HepG2 (cell line): ENCODE data around the gene ZNF507. TPM values are rescaled to one million over a fixed set of nuclear protein-coding genes. Genes with fewer than 3 reads are reported as not detected.

ENCODE experiments used
- ATAC-seq: fragments of 200-7000 bp; cut with Tn5 transposase; 3 replicates; pipeline ENCODE4 v1.9.1; 2020; ENCODE audit warnings: mild to moderate bottlenecking, moderate library complexity
- BruUV-seq: library from RNA; stranded (reverse); fragments of 400-500 nt; replicated peaks from 2 replicates; lab custom pipeline; 2021; lab: Mats Ljungman, UMichigan
- CTCF ChIA-PET: fragments of 300-600 bp; formaldehyde crosslinking; extraction: SDS; loops from one replicate; lab custom pipeline; 2021; ENCODE audit warnings: low total read pairs, inconsistent platforms, low intra/inter-chr PET ratio; lab: Yijun Ruan, JAX
- POLR2A ChIA-PET: fragments of 350-600 bp; sonication (Branson Sonifier 250); formaldehyde crosslinking; loops from one replicate; lab custom pipeline; 2020; ENCODE audit warnings: antibody characterized with exemption, inconsistent platforms; lab: Yijun Ruan, JAX
- DNase-seq: peaks from one replicate; pipeline ENCODE4 v3.0.0-alpha.2; 2015; ENCODE audit warnings: low spot score
- FAIRE-seq: peaks from 3 replicates; lab custom pipeline; 2011; peaks lifted over from hg19 to GRCh38; lab: Jason Lieb, UNC
- H2AFZ ChIP-seq: one replicate; pipeline ENCODE4 v1.6.1; 2011; ENCODE audit warnings: low read length, inconsistent platforms
- H3K27ac ChIP-seq: fragments of 300-600 bp; 3 replicates; pipeline ENCODE4 v1.8.0; 2011; ENCODE audit warnings: mixed run types, mild to moderate bottlenecking, mixed read lengths, low read length, inconsistent platforms; ENCODE audit not compliant: insufficient read depth; ENCODE audit errors: extremely low read length
- H3K27me3 ChIP-seq, 2 experiments: fragments of 200-600 bp in 1 of 2; 2 replicates in 1 of 2; 3 replicates in 1 of 2; pipeline versions ENCODE4 v1.6.0 to v1.8.0; 2011; ENCODE audit warnings: low read length in 2 of 2, mild to moderate bottlenecking in 2 of 2, moderate library complexity in 2 of 2, inconsistent platforms in 1 of 2; ENCODE audit not compliant: insufficient read depth in 2 of 2, control insufficient read depth in 1 of 2
- H3K36me3 ChIP-seq, 2 experiments: fragments of 200-600 bp in 1 of 2; replicated peaks in 1 of 2; 2 replicates in 1 of 2; 3 replicates in 1 of 2; pipeline versions ENCODE4 v1.5.1 to v1.8.0; 2011; ENCODE audit warnings: low read length in 2 of 2, inconsistent platforms in 1 of 2; ENCODE audit not compliant: insufficient read depth in 2 of 2, control insufficient read depth in 1 of 2
- H3K4me1 ChIP-seq: 2 replicates; pipeline ENCODE4 v1.5.1; 2012; ENCODE audit warnings: low read length, inconsistent platforms; ENCODE audit not compliant: insufficient read depth
- H3K4me2 ChIP-seq: 2 replicates; pipeline ENCODE4 v1.6.0; 2011; ENCODE audit warnings: low read depth, low read length, inconsistent platforms
- H3K4me3 ChIP-seq, 3 experiments: fragments of 200-600 bp in 1 of 3; sonication (generic), shearing (Covaris generic) in 1 of 3; replicated peaks in 1 of 3; 2 replicates each; pipeline ENCODE4 v1.5.1; 2011 to 2016; ENCODE audit warnings: low read length in 3 of 3, inconsistent platforms in 2 of 3, low read depth in 2 of 3, mild to moderate bottlenecking in 2 of 3, control low read depth in 1 of 3, mixed read lengths in 1 of 3; ENCODE audit not compliant: insufficient read depth in 1 of 3
- H3K79me2 ChIP-seq: one replicate; pipeline ENCODE4 v1.6.1; 2011; ENCODE audit warnings: low read length, inconsistent platforms; ENCODE audit not compliant: insufficient read depth
- H3K9ac ChIP-seq: 2 replicates; pipeline ENCODE4 v1.6.0; 2011; ENCODE audit warnings: mild to moderate bottlenecking, low read depth, low read length, inconsistent platforms; ENCODE audit not compliant: insufficient read depth
- H3K9me3 ChIP-seq: 2 replicates; pipeline ENCODE4 v1.5.1; 2012; ENCODE audit warnings: mild to moderate bottlenecking, low read length
- H4K20me1 ChIP-seq: 2 replicates; pipeline ENCODE4 v1.6.0; 2011; ENCODE audit warnings: inconsistent platforms, mild to moderate bottlenecking, low read length, moderate library complexity; ENCODE audit not compliant: insufficient read depth
- FOSL2 ChIP-seq: sonication (generic); formaldehyde crosslinking; IDR thresholded peaks from 2 replicates; pipeline ENCODE4 v1.4.0; 2020; ENCODE audit warnings: missing genetic modification reagents
- JARID2 ChIP-seq: sonication (generic); formaldehyde crosslinking; IDR thresholded peaks from 2 replicates; pipeline ENCODE4 v1.8.1; 2023; ENCODE audit warnings: missing genetic modification reagents, inconsistent platforms; ENCODE audit not compliant: insufficient replicate concordance
- KAT2B ChIP-seq: fragments of 150-350 bp; IDR thresholded peaks from 2 replicates; pipeline ENCODE4 v1.6.1; 2014; ENCODE audit warnings: low read depth, low read length, borderline replicate concordance
- KDM4B ChIP-seq: sonication (generic); formaldehyde crosslinking; IDR thresholded peaks from 2 replicates; pipeline ENCODE4 v1.4.0; 2020; ENCODE audit warnings: missing genetic modification reagents
- WGBS: methylation state at CpG from one replicate; pipeline ENCODE4 v1.1.6; 2017; ENCODE audit warnings: low lambda C conversion rate; 5-methylcytosine and 5-hydroxymethylcytosine counted together
- in situ Hi-C: cut with HindIII; loops from 2 replicates; pipeline ENCODE4 v1.10.0; 2017; ENCODE audit warnings: low pct_unique_long_range_greater_than_20kb; ENCODE audit not compliant: extremely low pct_ligation_motif_present
- intact Hi-C: fragments of 100-400 bp; cut with micrococcal nuclease; formaldehyde crosslinking; loops from one replicate; pipeline ENCODE4 v1.10.0; 2022; ENCODE audit not compliant: unreplicated experiment
- polyA plus RNA-seq, 8 experiments: library from polyadenylated mRNA; depleted of rRNA in 3 of 8; stranded (reverse) in 7 of 8; unstranded in 1 of 8; fragments of >200 nt; fragmentation: Illumina TruSeq in 4 of 8; extraction: Trizol in 4 of 8; gene quantifications; 2 replicates each; pipeline versions ENCODE4 v1.2.1 to v1.2.3, GENCODE V29; 2011 to 2016; ENCODE audit warnings: low read depth in 4 of 8, missing spikeins in 1 of 8, mixed read lengths in 1 of 8; ENCODE audit not compliant: insufficient read depth in 1 of 8
- total RNA-seq, 5 experiments: library from RNA; depleted of rRNA; stranded (reverse); fragments of >200 nt; fragmentation: Illumina TruSeq; extraction: Trizol; gene quantifications; 2 replicates each; pipeline ENCODE4 v1.2.3, GENCODE V29; 2016; ENCODE audit warnings: low read depth in 1 of 5
- TF ChIP-seq, protein P1 (sequence below): sonication (generic); formaldehyde crosslinking; IDR thresholded peaks from 2 replicates; pipeline ENCODE4 v1.5.0; 2020; ENCODE audit warnings: mild to moderate bottlenecking, missing genetic modification reagents, moderate library complexity
- TF ChIP-seq, protein P2 (sequence below): sonication (generic); formaldehyde crosslinking; IDR thresholded peaks from 2 replicates; pipeline ENCODE4 v1.4.0; 2020; ENCODE audit warnings: missing genetic modification reagents

The ZNF507 gene
- total and polyA plus RNA-seq, 2 of the 13 experiments (the other 11 are each of a cell fraction or from before 2014, with no cell fraction given), result 7.3 to 10.9 TPM

DNA sequence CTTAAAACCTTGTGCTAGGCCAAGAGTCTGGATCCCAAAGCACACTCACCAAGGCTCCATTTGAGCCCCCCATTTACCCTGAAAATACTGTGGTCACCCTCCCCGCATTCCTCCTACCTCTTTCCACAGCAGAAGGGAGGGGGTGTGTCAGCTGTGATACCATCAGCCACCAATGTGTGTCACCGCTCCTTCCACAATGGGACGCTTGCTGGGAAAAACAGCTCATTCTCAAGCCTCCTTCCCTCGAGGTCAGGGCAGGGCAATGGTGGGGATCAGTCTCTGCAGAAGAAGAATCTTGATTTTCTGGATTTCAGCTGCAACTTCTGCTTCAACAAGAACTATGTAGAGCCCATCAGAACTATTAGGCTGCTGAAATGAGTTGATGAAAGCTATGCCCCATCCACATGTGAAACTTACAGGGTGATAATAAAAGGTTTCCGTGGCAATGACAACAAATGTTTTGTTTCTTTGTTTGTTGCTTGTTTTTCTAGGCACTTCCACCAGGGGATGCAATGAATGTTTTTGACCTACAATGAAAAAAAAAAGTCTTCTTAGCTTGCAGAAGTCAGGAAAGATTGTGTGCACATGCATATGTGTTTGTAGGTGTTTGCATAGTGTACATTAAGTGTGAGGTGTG is 26.4 kb upstream of the ZNF507 start (continued):
- TF ChIP-seq, protein P1, sequence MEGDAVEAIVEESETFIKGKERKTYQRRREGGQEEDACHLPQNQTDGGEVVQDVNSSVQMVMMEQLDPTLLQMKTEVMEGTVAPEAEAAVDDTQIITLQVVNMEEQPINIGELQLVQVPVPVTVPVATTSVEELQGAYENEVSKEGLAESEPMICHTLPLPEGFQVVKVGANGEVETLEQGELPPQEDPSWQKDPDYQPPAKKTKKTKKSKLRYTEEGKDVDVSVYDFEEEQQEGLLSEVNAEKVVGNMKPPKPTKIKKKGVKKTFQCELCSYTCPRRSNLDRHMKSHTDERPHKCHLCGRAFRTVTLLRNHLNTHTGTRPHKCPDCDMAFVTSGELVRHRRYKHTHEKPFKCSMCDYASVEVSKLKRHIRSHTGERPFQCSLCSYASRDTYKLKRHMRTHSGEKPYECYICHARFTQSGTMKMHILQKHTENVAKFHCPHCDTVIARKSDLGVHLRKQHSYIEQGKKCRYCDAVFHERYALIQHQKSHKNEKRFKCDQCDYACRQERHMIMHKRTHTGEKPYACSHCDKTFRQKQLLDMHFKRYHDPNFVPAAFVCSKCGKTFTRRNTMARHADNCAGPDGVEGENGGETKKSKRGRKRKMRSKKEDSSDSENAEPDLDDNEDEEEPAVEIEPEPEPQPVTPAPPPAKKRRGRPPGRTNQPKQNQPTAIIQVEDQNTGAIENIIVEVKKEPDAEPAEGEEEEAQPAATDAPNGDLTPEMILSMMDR, result peak; percentile 56
- TF ChIP-seq KDM4B (CRISPR knock-in tag), result no peak
- 0 out of 2 replicates have a peak, but pooled peaks have one; percentile 7 for TF ChIP-seq FOSL2

DNA sequence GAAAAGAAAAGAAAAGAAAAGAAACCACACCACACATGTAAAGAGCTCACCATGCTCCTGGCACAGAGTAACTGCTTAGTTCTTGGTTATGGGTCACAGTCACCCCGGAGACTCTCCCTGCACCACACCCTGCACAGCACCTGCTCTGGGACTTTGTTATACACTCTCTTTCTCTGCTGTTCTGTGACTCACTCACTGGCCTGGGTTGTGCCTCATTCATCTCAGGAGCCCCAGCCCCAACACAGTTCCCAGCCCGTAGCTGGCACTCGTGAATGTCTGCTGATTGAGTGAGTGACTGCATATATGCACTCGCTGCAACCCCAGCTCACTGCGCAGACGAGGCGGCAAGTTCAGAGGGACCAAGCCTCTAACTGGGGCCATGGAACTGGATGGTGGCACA is 22.9 kb upstream of the ZNF507 start:
- no peaks in the 10 kb centered on the region for H3K27me3 ChIP-seq
- H3K4me1 ChIP-seq, result peaks cover 16% of the 10 kb centered on the region
- H2AFZ ChIP-seq, result no peak overlapping the region
- H3K4me3 ChIP-seq, result no peak overlapping the region
- DNase-seq (no peak), ATAC-seq (no peak), FAIRE-seq (no peak)
- H3K79me2 ChIP-seq, result no peaks in the 10 kb centered on the region
- H3K9ac ChIP-seq, result no peak overlapping the region
- BruUV-seq, result no TSS peak
- H3K27ac ChIP-seq, result no peak overlapping the region
- no peaks in the 10 kb centered on the region for H3K36me3 ChIP-seq
- H4K20me1 ChIP-seq, result no peaks in the 10 kb centered on the region
- H3K9me3 ChIP-seq, result no peaks in the 10 kb centered on the region
- whole genome bisulfite sequencing, result 73% methylated on average over 7 of the region's 7 CpGs
- in situ Hi-C loops (no loop called here), intact Hi-C loops (no loop called here)
- ChIA-PET POLR2A (no interaction called here), CTCF (no interaction called here)
- TF ChIP-seq, protein P2, sequence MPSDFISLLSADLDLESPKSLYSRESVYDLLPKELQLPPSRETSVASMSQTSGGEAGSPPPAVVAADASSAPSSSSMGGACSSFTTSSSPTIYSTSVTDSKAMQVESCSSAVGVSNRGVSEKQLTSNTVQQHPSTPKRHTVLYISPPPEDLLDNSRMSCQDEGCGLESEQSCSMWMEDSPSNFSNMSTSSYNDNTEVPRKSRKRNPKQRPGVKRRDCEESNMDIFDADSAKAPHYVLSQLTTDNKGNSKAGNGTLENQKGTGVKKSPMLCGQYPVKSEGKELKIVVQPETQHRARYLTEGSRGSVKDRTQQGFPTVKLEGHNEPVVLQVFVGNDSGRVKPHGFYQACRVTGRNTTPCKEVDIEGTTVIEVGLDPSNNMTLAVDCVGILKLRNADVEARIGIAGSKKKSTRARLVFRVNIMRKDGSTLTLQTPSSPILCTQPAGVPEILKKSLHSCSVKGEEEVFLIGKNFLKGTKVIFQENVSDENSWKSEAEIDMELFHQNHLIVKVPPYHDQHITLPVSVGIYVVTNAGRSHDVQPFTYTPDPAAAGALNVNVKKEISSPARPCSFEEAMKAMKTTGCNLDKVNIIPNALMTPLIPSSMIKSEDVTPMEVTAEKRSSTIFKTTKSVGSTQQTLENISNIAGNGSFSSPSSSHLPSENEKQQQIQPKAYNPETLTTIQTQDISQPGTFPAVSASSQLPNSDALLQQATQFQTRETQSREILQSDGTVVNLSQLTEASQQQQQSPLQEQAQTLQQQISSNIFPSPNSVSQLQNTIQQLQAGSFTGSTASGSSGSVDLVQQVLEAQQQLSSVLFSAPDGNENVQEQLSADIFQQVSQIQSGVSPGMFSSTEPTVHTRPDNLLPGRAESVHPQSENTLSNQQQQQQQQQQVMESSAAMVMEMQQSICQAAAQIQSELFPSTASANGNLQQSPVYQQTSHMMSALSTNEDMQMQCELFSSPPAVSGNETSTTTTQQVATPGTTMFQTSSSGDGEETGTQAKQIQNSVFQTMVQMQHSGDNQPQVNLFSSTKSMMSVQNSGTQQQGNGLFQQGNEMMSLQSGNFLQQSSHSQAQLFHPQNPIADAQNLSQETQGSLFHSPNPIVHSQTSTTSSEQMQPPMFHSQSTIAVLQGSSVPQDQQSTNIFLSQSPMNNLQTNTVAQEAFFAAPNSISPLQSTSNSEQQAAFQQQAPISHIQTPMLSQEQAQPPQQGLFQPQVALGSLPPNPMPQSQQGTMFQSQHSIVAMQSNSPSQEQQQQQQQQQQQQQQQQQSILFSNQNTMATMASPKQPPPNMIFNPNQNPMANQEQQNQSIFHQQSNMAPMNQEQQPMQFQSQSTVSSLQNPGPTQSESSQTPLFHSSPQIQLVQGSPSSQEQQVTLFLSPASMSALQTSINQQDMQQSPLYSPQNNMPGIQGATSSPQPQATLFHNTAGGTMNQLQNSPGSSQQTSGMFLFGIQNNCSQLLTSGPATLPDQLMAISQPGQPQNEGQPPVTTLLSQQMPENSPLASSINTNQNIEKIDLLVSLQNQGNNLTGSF (CRISPR knock-in tag), result no peak
- TF ChIP-seq KAT2B (no peak), JARID2 (CRISPR knock-in tag) (no peak)
- H3K4me2 ChIP-seq, result no peak overlapping the region
